Activated CD8-positive, alpha-beta memory T cell treated with anti-CD3 and anti-CD28 coated beads for 4 hours (primary cell): ENCODE measurements around the gene RABEP2.
"Not testable (repeated sequence)": the region's sequence is repeated elsewhere in the genome, so short reads cannot be mapped to it uniquely, and the experiment has no call there.

Experiments used
- DNase-seq, 2 donors: peaks; one replicate each; pipeline ENCODE4 v3.0.0-alpha.2; 2020; ENCODE audit warnings: low read depth in 2 of 2

The RABEP2 gene, protein sequence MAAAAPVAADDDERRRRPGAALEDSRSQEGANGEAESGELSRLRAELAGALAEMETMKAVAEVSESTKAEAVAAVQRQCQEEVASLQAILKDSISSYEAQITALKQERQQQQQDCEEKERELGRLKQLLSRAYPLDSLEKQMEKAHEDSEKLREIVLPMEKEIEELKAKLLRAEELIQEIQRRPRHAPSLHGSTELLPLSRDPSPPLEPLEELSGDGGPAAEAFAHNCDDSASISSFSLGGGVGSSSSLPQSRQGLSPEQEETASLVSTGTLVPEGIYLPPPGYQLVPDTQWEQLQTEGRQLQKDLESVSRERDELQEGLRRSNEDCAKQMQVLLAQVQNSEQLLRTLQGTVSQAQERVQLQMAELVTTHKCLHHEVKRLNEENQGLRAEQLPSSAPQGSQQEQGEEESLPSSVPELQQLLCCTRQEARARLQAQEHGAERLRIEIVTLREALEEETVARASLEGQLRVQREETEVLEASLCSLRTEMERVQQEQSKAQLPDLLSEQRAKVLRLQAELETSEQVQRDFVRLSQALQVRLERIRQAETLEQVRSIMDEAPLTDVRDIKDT

DNA sequence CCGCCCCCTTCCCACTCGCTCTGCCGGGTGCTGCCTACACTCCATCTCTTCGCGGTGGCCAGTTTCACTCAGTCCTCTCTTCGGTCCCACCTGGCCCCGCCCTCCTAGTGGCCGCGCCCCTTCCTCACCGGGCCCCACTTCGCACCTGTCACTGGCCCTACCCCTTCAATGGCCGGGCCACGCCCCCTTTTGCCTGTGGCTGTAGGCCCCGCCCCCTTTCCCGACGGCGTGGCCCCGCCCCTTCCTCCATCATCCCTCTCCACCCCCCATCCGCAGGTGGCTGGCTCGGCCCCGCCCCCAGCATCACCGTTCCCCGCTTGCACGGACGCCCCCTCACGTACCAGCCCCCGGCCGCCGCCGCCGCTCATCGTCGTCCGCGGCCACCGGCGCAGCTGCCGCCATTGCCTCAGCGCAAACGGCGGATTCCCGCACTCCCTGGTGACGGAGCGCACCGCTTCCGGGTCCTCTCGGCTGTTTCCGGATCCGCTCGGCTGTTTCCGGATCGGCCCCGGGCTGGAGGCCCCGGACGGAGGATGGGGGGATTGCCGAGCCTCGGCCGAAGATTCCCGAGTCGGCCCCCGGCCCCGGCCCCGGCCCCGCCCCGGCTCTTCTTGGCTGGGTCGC, at the start of gene RABEP2:
Gene RABEP2 (minus strand): TSS at position 477 of the 624 bp plus-strand sequence. CDS start 75 bp downstream, at position 402.
- DNase-seq: peak; percentile 82 to 87

- peak; percentile 86 to 89 for DNase-seq
These were observed 49.6 kb upstream of the RABEP2 start, which contains the start of gene SPNS1 for GRCh38 chr16:28974437-28975157. Gene SPNS1, plus strand, starts transcription at chr16:28974778. Its CDS starts 374 bp downstream, at chr16:28975152.

GRCh38 chr16:28974007-28974436, 49.0 kb upstream of the RABEP2 start:
- no peak for DNase-seq

DNA sequence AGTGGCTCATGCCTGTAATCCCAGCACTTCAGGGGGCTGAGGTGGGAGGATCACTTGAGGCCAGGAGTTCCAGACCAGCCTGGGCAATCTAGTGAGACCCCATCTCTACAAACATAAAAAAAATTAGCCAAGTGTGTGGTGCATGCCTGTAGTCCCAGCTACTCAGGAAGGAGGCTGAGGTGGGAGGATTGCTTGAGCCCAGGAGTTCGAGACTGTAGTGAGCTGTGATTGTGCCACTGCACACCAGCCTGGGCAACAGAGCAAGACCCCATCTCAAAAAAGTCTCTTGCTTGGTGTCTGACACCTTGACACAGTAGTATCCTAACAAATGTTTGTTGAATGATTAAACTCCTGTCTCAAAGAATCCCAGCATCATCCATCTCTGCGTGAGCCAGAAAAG, 44.7 kb upstream of the RABEP2 start:
- DNase-seq: not testable (repeated sequence)

DNA sequence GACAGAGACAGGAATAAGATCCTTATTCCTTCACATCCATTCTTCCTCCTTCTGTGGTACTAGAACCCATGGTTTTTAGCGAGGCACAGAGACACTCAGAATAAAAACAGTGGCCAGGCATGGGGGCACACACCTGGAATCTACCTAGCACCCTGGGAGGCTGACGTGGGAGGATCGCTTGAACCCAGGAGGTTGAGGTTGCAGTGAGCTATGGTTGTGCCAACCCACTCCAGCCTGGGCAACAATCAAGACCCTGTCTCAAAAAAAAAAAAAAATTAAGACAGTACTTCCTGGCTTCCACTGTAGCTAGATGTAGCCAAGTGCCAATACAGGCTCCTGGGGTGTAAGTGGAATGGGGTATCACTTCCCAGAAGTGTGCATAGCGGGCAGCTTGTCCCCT, 42.1 kb upstream of the RABEP2 start:
- DNase-seq: no peak

- DNase-seq: no peak
These were observed 39.5 kb upstream of the RABEP2 start for GRCh38 chr16:28964496-28964895.

- no peak for DNase-seq
These were observed 39.0 kb upstream of the RABEP2 start for GRCh38 chr16:28964072-28964471.

- DNase-seq: no peak
These were observed 33.8 kb upstream of the RABEP2 start for GRCh38 chr16:28958836-28959235.

DNA sequence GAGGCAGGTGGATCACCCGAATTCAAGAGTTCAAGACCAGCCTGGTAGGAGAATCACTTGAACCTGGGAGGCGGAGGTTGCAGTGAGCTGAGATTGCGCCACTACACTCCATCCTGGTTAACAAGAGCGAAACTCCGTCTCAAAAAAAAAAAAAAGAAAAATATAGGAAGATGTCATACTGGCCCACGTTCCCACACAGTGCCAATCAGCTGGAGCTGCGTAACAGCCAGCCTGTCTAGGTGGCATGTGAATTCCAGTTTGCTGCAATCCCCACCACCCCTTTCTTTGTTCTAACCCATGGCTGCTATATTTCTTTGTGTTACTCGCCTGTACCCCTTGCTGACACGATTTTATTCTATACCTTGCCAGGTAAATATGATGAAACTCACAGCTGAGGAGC, 33.2 kb upstream of the RABEP2 start:
- DNase-seq: no peak

- peak in 1 of 2 donors; percentile 7 for DNase-seq
These were observed 26.4 kb upstream of the RABEP2 start for GRCh38 chr16:28951410-28951943.

- peak; percentile 99 for DNase-seq
These were observed 25.8 kb upstream of the RABEP2 start, which contains the start of gene NFATC2IP for GRCh38 chr16:28950648-28951409. Gene NFATC2IP, plus strand, starts transcription at chr16:28950937. Its CDS starts 75 bp downstream, at chr16:28951012.

DNA sequence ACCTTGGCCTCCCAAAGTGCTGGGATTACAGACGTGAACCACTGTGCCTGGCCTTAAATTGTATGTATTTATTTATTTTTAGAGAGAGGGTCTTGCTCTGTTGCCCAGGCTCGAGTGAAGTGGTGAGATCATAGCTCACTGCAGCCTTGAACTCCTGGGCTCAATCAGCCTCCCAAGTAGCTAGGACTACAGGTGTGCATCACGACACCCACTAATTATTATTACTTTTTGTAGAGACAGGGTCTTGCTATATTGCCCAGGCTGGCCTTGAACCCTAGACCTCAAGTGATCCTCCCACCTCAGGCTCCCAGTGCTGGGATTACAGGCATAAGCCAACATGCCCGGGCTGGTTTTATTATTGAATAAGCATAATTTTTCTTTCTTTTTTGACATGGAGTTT, 21.6 kb upstream of the RABEP2 start:
- DNase-seq: no peak

DNA sequence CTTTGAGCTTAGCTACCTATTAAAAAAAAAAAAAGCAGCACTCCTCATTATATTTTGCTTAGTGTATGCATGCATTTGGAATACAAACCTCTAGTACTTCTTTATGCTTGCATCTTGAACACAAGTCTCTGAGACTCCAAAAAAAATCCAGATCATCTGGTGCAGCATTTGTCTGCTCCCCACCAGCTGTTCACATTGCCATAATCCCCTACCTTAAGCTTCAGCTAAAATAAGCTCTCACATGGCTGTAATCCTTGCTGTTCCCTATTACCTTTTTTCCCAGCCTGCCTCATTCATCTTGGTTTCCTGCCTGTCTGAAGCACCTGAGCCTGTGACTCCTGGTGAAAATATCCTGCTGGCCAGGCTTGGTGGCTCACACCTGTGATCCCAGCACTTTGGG, 18.2 kb upstream of the RABEP2 start:
- DNase-seq: no peak

DNA sequence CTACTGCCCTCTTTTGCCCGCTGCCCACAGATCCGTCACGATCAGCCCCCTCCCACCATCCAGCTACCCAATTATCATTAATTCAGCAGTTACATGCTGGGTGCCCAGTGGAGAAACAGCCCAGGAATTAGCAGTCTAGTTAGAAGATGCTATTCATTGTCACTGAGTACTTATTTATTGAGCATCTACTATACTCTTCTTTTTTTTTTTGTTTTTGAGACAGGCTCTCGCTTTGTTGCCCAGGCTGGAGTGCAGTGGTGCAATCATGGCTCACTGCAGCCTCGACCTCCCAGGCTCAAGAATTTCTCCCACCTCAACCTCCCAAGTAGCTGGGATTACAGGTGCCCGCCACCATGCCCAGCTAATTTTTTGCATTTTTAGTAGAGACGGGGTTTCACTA, 14.8 kb upstream of the RABEP2 start:
- DNase-seq: not testable (repeated sequence)

- no peak for DNase-seq
These were observed 13.7 kb upstream of the RABEP2 start for GRCh38 chr16:28938721-28939120.

GRCh38 chr16:28937222-28937876, 12.3 kb upstream of the RABEP2 start:
- DNase-seq: no peak

- no peak for DNase-seq
These were observed 11.7 kb upstream of the RABEP2 start for GRCh38 chr16:28936784-28937155.

GRCh38 chr16:28935924-28936783, 11.1 kb upstream of the RABEP2 start:
- peak; percentile 57 to 68 for DNase-seq

DNA sequence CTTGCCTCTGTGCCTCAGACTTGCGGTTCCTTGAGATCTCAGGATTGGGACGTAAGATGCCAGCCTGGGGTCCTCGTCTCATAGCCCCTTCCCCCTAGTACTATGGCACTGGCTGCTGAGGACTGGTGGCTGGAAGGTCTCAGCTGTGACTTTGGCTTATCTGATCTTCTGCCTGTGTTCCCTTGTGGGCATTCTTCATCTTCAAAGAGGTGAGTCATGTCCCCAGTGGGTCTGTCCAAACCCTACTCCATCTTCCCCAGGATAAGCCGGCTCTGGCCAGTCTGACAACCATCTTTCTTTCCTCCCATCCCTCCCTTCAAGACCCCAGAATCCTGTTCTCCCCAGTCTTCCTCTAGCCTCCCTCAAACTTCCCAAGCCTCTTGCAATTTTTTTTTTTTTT, 10.3 kb upstream of the RABEP2 start:
- DNase-seq: no peak
